Activated CD8-positive, alpha-beta memory T cell treated with anti-CD3 and anti-CD28 coated beads for 24 hours (primary cell): ENCODE results near the gene CHAT.

ENCODE experiments used
- DNase-seq: peaks from one replicate; pipeline ENCODE4 v3.0.0-alpha.2; 2020

Gene CHAT

DNA sequence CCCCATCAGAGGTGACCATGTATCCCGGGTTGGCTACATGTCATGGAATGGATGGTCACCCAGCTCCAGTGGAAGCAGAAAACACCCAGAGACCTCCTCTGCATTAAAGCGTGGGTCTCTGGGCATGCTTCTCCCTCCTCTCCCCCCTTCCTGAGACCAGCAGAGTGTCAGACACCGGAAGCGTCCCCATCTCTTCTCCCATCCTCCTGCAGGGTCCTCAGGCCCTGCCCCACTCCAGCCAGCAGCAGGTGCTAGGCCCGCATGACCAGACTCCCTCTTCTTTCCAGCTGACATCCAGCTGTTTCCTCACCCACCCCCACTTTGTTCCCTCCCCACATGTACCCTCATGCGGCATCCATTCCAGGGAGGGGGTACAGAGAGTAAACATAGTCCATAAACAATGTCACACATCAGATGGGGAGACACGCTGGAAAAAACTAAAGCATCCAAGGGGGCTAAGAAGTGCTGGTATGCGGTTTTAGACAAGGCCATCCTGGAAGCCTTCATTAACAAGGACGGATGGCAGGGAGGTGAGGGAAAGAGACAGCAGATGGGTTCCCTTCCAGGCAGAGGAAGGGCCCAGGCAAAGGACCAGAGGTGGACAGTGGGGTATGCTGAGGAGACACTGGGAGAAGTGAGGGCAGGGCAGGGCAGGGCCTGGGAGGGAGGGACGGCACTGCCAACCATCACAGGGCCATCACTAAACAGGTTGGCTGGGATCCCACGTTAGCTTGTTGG, 16.2 kb upstream of the CHAT start:
- DNase-seq = no peak

DNA sequence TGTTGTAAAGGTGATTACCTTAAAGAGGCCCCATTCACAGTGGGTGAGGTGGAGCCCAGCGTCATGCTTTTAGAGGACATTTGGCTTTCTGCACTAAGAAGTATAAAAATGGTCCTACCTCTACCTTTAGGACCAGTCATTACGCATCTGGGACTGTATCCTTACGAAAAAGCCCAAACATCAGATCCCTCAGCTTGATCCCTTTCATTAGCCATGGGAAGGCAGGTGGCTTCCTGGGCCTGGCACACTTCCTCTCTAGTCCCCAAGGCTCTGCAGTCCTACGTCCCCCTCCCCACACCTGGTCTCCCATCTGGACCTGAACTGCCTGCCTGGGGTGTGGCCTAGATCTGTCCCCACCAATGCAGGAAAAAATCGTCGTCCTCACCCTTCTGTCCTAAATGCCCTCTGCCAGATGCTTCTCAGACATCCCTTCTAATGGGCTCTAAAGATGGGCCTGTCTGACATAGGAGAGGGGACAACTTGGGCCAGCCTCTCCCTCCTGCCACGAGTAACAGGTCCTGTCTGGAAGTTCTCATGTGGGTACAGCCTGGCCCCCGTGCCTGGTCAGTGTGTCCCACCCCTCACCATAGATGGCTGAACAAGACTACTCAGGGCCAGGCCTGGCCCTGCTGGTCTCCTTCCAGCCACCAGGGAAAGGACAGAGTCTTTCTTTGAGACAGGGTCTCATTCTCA, 15.5 kb upstream of the CHAT start:
- no peak for DNase-seq

DNA sequence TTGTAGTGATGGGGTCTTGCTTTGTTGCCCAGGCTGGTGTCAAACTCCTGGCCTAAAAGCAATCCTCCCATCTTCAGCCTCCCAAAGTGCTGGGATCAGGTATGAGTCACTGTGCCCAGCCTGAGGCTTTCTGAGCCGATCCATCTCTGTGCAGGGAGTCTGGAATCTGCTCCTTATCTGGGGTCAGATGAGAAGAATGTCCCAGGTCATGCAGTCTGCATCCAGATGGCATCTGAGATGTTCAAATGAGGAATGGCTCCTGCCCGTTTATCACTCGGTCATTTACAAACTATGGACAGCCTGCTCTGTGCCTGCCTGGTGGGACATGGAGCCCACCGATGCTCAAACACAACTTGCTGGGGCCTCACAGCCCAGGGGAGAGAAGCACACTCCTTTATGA, 14.9 kb upstream of the CHAT start:
- DNase-seq = peak; percentile 35

DNA sequence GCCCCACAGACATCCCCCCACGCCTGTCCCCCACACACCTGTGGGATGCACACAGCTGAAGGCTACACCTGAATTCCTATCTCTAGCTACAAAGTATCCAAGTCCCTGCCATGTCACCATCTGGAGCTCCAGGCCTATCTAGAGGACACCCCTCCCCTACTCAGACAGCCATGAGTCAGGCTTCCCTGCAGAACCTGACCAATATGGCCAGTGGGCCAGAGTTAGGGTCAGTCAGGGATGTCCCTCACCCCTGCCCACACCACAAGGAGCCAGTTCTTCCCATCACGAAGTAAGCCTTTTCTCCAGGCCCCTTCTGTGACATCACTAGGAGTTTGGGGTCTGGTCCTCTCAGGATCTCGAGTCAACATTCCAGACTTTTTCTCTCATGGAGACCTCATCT, 14.3 kb upstream of the CHAT start:
- DNase-seq = peak; percentile 15

DNA sequence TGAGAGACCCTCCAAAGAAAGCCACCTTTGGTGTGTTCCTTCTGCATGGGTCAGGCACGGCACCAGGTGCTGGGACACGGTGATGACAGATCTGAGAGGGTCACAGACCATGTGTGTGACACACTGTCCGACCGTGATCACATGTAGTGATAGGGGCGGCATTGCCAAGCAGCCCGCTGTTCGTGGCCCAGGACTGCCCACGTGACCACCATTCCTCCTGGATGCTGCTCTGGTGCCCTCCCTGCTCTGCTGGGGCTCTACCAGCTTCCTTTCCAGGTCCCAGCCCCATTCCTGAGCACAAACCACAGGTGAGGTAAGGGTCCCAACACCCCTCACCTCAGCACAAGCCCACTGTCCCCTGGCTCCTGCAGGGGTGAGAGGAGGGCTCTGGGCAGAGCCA, 13.8 kb upstream of the CHAT start:
- peak; percentile 35 for DNase-seq

DNA sequence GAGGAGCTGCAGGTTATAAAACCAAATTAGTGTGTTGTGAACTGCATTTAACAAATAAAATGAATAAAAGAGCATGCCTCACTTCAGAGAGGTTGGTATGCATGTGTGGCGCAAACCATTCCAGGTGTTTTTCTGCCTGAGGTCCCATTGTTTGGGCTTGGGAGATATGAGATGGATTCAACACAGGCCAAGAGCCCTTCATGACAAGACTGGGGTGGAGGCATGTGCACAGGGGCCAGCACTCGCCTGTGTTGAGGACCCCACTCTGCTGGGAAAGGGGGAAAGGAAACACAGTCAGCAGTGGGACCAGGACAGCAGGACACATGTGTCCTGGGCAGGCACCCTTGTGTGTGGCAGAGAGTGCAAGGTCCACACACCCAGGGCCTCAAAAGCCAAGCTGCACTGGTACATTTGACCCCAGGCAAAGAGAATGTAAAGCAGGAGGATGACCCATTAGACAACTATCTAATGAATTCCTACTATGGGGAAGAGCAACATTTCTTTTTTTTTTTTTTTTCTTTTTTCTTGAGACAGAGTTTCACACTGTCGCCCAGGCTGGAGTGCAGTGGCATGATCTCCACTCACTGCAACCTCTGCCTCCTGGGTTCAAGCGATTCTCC, 12.9 kb upstream of the CHAT start:
- DNase-seq = peak; percentile 21

DNA sequence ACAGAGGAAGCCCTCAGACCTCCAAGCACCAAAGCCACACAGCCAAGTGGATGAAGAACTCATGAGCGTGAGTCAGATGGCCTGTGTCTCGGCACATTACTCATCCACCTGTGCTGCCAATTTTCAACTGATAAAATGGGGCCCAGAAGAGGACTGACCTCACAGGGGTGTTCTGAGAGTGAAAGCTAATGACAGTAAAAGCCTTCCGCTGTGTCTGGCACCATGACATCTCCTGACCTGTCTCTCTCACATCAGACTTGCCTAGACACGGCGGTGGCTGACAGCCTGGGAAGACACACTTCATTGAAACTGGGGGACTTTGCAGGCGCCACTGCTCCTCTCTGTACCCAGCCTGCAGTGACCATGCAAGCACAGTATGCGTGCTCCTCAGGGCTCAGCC, 12.0 kb upstream of the CHAT start:
- peak; percentile 48 for DNase-seq

DNA sequence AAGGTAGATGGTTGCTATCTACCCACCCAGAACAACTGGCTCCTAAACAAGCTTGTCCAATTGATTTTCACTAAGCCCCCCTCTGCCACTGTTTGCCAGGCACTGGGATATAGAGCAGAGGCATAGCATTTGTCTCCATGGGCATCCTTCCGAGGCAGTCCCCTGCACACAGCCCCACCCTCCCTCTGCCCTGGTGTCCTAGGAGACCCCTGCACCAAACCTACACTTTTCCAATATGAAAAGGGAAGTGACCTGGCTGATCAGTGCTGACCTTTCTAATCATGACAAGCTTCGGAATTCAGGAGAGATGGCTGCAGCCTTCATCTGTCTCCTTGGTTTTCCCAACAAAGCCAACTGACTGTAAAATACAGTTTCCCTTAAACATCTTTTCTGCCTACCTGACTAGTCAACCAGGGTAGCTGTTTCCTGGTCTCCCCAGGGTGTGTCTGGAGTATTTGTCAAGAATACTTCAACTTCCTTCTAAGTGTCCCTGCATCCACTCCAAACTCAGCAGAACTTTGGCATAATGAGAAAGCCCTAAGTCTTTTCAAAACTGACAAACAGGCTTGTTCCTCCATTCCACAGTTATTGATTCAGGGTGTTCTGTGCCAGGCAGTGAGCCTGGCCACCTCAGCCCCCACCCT, 11.3 kb upstream of the CHAT start:
- peak; percentile 28 for DNase-seq

DNA sequence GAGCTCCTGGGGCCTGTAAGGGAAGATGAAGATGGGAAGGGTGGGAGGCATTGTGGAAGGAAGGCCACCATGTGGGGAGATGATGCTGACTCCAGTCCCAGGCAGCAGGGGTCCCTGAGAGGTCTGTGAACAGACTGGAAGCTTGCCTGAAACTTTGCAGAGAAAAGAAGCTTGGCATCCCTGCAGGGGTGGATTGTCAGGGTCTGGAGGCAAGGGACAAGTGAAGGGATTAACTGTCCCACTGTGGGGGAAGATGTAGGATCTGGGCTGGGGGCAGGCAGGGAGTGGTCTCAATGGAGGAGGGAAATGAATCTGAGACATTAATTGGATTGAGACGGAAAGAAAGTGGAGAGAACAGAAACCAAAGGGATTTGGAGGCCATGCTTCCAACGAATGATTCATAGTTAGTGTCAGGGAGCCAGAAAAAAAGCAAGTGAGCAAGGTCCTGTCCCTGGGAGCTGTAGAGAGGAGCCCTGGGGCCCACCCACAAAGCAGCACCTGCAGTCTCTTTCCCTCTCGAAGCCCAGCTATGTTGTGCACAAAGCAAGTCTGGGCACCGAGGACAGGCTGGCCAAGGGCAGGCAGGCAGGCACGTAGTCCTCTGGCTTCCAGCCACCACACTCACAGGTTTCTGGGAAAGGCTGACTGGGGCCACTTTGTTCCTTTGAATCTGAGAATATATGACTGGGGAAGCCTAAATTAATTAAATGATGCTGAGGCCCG, 8.5 kb upstream of the CHAT start:
- DNase-seq = peak; percentile 30

DNA sequence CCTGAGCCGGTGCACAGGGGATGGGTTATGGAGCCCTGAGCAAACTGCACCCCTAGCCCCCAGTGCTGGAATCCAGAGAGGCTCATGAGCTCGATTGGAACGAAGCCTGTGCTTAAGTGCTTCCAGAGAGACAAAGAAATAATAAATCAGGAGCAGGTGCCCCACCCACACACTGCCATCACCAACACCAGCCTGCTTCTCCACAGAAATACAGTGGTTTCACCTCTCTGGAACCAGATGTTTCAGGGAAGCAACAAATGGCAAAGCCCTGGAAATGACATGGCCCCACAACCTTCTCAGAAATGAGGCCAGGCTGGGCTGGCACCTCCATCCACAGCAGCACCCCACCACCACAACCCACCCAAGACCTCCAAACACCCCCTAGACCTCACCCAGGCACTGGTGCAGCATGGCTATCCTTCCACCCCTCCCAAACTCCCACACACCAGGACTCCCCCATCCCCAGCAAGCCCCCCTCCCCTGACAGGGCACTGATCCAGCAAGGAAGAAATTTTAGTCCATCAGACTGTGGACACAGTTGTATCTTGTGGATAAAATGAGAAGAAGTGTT, 7.8 kb upstream of the CHAT start:
- peak; percentile 13 for DNase-seq

DNA sequence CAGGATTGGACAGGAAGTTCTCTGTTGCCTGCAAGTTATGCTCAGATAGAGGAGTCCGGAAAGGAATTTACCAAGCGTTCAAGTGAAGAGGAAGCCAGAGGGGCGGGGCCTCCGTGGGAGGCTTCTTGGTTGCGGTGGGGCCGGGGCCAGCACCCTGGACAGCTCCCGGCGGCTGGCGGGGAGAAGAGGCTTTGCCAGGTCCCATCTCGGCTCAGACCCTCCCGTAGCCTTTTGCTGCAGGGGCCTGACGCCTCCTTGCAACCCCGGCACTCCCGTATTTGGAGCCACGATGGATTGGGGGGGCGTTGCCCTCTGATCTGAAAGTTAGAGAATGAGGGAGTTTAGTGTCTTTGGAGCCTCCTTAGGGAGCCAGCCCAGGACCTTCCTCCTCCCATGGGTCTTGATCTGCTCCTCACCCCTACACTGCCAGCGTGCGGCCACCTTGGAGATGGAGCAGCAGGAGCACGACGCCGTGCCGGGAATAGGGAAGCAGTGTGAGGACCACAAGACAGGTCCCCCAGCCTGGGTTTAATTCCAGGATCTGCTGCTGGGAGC, 6.8 kb upstream of the CHAT start:
- peak; percentile 85 for DNase-seq

DNA sequence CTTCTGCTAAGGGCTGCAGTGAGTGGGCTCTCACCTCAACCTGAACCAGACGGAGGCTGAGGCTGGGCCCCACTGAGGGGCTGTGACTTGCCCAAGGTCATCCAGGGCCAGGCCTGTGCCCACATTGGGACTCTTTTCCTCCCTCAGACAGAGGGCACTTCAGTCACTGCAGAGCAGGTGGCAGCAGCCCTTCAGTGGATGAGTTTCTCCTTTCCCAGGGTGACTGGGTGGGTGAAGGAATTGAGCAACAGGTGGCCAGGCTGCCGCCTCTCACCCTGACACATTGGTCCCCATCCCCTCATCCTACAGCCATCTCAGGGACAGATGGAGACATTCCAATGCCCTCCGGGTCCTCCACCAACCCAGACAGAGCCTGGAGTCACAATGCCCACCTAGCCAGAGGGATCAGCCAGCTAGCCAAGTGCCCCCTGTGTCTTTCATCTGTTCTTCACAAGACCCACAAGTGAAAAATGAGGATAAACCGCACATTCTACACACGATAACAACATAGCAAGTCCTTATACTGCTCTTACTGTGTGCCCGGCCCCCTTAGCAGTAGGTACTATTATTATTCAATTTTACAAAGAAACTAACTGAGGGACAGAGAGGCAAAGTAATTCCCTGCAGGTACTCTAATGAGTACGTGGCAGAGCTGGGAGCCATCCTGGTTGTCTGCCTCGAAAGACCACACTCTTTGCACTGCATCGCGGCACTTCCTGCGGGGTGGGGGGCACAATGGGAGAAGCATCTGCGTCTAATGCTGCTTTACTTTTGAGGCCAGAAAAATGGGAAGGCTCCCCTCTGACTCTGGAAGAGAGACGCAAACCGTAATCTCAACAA, 5.5 kb upstream of the CHAT start:
- DNase-seq = no peak

DNA sequence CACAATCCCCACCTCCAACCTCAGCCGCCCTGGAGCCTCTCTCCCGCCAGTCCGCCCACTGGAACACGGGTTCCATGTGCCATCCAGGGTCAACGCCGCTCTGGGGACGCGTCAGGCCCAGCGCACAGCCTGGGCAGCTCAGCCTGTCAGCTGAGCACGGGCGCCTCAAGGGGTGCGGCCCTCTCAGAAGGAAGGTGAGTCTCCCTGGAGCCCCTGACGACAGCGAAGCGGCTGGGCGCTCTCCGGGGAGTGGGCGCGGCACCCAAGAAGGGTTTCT, 4.9 kb upstream of the CHAT start:
- no peak for DNase-seq

DNA sequence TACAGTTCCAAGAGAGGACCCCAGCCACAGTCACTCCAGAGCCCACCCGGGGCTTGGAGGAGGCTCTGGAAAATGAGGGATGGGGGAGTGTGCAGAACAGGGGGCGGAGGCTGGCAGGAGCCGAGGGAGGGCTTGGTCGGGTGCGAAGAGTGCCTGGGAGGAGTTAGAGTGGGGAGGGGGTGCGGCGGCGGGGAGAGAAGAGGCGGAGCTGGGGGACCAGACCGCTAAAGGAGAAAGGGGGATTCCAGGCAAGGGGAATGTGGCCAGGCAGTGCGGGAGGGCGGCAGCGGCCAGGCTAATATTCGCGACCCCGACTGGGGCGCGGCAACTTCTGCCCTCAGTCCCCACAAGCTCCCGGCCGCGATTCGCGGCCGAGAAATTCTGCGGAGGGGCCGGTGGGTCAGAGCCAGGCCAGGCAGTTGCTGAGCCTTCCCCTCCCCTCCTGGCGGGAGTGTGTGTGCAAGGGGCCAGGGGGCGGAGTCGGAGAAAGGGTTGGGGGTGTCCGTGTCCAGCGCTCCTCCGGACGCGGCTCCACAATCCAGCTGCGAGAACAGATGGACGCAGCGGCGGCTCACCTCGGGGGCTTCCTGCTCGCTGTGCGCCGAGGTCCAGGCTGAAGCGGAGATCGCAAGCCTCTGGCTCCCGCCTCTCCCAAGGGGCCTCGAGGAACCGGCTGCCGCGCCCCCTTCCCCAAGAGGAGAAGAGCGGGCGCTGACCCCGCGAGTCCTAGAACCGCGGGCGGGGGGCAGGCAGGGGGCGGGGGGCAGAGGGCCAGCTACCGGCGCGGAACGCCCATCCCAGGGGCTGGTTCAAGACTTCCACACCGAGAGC, 4.3 kb upstream of the CHAT start:
- no peak for DNase-seq

DNA sequence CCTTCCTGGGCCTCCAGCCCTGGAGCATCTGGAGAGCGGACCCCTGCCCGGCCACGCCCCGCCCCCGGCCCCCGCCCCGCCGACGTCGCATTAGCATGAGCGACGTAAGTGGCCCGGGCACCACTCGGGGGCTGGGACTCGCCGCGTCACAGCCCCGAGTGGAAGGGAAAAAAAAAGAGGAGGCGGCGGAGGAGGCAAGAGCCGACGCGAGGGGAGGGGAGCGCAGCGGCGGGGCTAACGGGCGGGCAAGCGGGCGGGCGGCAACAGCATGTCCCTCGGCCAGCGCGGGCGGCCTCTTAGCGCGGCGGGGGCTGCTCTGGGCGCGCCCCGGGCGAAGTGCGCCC, 3.8 kb upstream of the CHAT start, which contains the start of gene SLC18A3:
SLC18A3 (plus strand) TSS at position 197 of the 344 bp plus-strand sequence. CDS start 431 bp downstream, outside the sequence.
- DNase-seq = no peak

DNA sequence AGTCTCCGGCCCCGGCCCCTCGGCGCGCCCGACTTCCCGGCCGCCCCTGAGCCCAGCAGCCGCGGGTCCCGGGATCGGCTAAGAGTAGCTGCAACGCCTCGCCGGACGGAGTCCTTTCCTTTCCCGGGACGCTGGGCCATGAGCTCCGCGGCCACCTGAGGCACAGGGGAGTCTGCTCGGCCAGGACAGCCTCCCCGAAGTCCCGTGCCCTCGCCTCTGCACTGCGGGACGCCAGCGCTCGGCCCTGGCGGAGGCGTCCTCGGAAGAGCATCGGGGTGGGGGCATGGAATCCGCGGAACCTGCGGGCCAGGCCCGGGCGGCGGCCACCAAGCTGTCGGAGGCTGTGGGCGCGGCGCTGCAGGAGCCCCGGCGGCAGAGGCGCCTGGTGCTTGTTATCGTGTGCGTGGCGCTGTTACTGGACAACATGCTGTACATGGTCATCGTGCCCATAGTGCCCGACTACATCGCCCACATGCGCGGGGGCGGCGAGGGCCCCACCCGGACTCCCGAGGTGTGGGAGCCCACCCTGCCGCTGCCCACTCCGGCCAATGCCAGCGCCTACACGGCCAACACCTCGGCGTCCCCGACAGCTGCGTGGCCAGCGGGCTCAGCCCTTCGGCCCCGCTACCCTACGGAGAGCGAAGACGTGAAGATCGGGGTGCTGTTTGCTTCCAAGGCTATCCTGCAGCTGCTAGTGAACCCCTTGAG, 3.2 kb upstream of the CHAT start:
- DNase-seq = no peak

DNA sequence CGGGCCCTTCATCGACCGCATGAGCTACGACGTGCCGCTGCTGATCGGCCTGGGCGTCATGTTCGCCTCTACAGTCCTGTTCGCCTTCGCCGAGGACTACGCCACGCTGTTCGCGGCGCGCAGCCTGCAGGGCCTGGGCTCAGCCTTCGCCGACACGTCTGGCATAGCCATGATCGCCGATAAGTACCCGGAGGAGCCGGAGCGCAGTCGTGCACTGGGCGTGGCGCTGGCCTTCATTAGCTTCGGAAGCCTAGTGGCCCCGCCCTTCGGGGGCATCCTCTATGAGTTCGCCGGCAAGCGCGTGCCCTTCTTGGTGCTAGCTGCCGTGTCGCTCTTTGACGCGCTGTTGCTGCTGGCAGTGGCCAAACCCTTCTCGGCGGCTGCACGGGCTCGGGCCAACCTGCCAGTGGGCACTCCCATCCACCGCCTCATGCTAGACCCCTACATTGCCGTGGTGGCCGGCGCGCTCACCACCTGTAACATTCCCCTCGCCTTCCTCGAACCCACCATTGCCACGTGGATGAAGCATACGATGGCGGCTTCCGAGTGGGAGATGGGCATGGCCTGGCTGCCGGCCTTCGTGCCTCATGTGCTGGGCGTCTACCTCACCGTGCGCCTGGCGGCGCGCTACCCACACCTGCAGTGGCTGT, 2.5 kb upstream of the CHAT start:
- no peak for DNase-seq

DNA sequence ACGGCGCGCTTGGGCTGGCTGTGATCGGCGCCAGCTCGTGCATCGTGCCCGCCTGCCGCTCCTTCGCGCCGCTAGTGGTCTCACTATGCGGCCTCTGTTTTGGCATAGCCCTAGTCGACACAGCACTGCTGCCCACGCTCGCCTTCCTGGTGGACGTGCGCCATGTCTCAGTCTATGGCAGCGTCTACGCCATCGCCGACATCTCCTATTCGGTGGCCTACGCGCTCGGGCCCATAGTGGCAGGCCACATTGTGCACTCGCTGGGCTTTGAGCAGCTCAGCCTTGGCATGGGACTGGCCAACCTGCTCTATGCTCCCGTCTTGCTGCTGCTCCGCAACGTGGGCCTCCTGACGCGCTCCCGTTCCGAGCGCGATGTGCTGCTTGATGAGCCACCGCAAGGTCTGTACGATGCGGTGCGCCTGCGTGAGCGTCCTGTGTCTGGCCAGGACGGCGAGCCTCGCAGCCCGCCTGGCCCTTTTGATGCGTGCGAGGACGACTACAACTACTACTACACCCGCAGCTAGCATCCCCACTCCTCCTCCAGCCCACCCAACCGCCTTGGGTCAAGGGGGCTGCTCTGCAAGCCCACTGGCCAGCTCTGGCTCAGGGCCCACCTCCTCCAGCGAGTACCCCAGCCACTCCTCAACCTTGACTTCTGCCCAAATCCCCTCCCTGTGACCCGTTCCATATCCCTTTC, 1.9 kb upstream of the CHAT start:
- DNase-seq = no peak
